ENCODE results near the gene PUM2. TPM values are rescaled to one million over a fixed set of nuclear protein-coding genes. Genes with fewer than 3 reads are reported as not detected.
"Not testable (repeated sequence)": the region's sequence is repeated elsewhere in the genome, so short reads cannot be mapped to it uniquely, and the experiment has no call there.

PUM2 gene
- total RNA-seq, 1 experiment from 2014 or later = 117 TPM

GRCh38 chr2:20273042-20273441, 77.6 kb downstream of the PUM2 start:
- no peak for TF ChIP-seq CTCF (IDR thresholded peaks at IDR 0.05; ENCODE audit: insufficient read depth in 1 of 2, low read depth in 1 of 2, low read length in 1 of 2, severe bottlenecking in 1 of 2, unreplicated experiment in 1 of 2)
- Mint-ChIP-seq H3K4me3 (ENCODE audit: unreplicated experiment) (no peak overlapping the region), H3K4me1 (ENCODE audit: low read depth, unreplicated experiment) (no peaks in the 10 kb centered on the region), H3K27ac (ENCODE audit: unreplicated experiment) (no peak overlapping the region), H3K27me3 (ENCODE audit: insufficient read depth, unreplicated experiment) (no peaks in the 10 kb centered on the region), H3K36me3 (ENCODE audit: insufficient read depth, unreplicated experiment) (peaks cover 46% of the 10 kb centered on the region), H3K9me3 (ENCODE audit: unreplicated experiment) (no peaks in the 10 kb centered on the region)
- intact Hi-C loops (cut with micrococcal nuclease; ENCODE audit: unreplicated experiment) = no loop called here
- H3K4me1 ChIP-seq = no peaks in the 10 kb centered on the region
- H3K27me3 ChIP-seq (replicated peaks; ENCODE audit: control insufficient read depth, insufficient read depth, low read length) = no peaks in the 10 kb centered on the region
- BruUV-seq (replicated peaks) = no TSS peak
- no peaks in the 10 kb centered on the region for H3K9me3 ChIP-seq
- POLR2A ChIA-PET = no interaction called here
- no peak for DNase-seq
- CTCF ChIA-PET = no interaction called here
- H3K4me3 ChIP-seq (ENCODE audit: low read depth, low read length) = no peak overlapping the region
- no peaks in the 10 kb centered on the region for H3K36me3 ChIP-seq (ENCODE audit: control insufficient read depth, insufficient read depth, low read length)

DNA sequence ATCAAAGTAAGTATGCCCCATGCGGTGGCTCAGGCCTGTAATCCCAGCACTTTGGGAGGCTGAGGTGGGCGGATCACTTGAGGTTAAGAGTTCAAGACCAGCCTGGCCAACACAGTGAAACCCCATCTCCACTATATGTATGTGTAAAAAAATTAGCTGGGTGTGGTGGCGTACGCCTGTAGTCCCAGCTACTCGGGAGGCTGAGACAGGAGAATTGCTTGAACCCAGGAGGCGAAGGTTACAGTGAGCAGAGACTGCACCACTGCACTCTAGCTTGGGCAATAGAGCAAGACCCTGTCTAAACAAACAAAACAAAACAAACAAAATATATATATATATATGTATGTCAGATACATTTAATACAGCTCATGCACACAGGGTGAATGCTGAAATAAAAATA, 82.3 kb downstream of the PUM2 start:
- intact Hi-C loops (cut with micrococcal nuclease; ENCODE audit: unreplicated experiment) = not testable (repeated sequence)
- peaks cover 75% of the 10 kb centered on the region for H3K36me3 Mint-ChIP-seq (ENCODE audit: insufficient read depth, unreplicated experiment)

DNA sequence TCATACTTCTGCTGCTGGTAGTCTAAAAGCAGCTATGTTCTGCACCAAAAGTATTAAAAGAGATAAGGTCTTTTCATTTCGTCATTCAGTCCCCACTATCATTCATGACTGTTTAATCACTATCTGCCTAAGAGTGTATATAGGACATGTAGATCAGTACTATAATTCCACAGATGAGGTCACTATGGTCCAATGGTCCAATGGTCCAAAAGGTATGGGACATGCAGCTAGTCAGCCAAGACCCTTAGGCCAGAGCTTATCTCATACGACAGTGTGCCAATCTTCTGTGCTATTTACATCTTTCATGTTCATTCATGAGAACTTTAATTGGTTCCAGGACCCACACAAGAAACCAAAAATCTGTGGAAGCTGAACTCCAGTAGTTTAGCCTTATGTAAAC, 83.1 kb downstream of the PUM2 start:
- Histone ChIP-seq H3K9me3 (no peaks in the 10 kb centered on the region), H3K36me3 (ENCODE audit: control insufficient read depth, insufficient read depth, low read length) (peaks cover 1% of the 10 kb centered on the region; the same call in 1 of the 2 replicates), H3K4me3 (ENCODE audit: low read depth, low read length) (no peak overlapping the region), H3K27me3 (replicated peaks; ENCODE audit: control insufficient read depth, insufficient read depth, low read length) (no peaks in the 10 kb centered on the region), H3K4me1 (no peaks in the 10 kb centered on the region)
- BruUV-seq (replicated peaks) = no TSS peak
- POLR2A ChIA-PET = no interaction called here
- intact Hi-C loops (cut with micrococcal nuclease; ENCODE audit: unreplicated experiment) = no loop called here
- no peak for DNase-seq
- Mint-ChIP-seq H3K4me1 (ENCODE audit: low read depth, unreplicated experiment) (no peaks in the 10 kb centered on the region), H3K36me3 (ENCODE audit: insufficient read depth, unreplicated experiment) (peaks cover 75% of the 10 kb centered on the region), H3K27ac (ENCODE audit: unreplicated experiment) (no peak overlapping the region), H3K4me3 (ENCODE audit: unreplicated experiment) (no peak overlapping the region), H3K27me3 (ENCODE audit: insufficient read depth, unreplicated experiment) (no peaks in the 10 kb centered on the region), H3K9me3 (ENCODE audit: unreplicated experiment) (no peaks in the 10 kb centered on the region)
- CTCF ChIA-PET = no interaction called here
- no peak for TF ChIP-seq CTCF (IDR thresholded peaks at IDR 0.05; ENCODE audit: insufficient read depth in 1 of 2, low read depth in 1 of 2, low read length in 1 of 2, severe bottlenecking in 1 of 2, unreplicated experiment in 1 of 2)

More for the DNA sequence above, 82.3 kb downstream of the PUM2 start:
- H3K4me3 ChIP-seq (ENCODE audit: low read depth, low read length); H3K9me3 ChIP-seq; H3K4me3 Mint-ChIP-seq (ENCODE audit: unreplicated experiment); H3K4me1 ChIP-seq; BruUV-seq (replicated peaks); H3K27me3 ChIP-seq (replicated peaks; ENCODE audit: control insufficient read depth, insufficient read depth, low read length); DNase-seq; CTCF ChIA-PET; H3K4me1 Mint-ChIP-seq (ENCODE audit: low read depth, unreplicated experiment); H3K36me3 ChIP-seq (ENCODE audit: control insufficient read depth, insufficient read depth, low read length); H3K27ac Mint-ChIP-seq (ENCODE audit: unreplicated experiment); POLR2A ChIA-PET; H3K9me3 Mint-ChIP-seq (ENCODE audit: unreplicated experiment); H3K27me3 Mint-ChIP-seq (ENCODE audit: insufficient read depth, unreplicated experiment): not testable (repeated sequence)

- H3K36me3 Mint-ChIP-seq (ENCODE audit: insufficient read depth, unreplicated experiment) = peaks cover 75% of the 10 kb centered on the region
- no peaks in the 10 kb centered on the region for H3K9me3 Mint-ChIP-seq (ENCODE audit: unreplicated experiment)
- ChIA-PET CTCF (interaction anchor here (0.7 to 1.0 kb wide), 2 partner anchors 26 to 274 kb away, joined by 3 read pairs; no protein-coding TSS in a partner anchor), POLR2A (no interaction called here)
- H3K4me3 ChIP-seq (ENCODE audit: low read depth, low read length) = no peak overlapping the region
- no peak for TF ChIP-seq CTCF (IDR thresholded peaks at IDR 0.05; ENCODE audit: insufficient read depth in 1 of 2, low read depth in 1 of 2, low read length in 1 of 2, severe bottlenecking in 1 of 2, unreplicated experiment in 1 of 2)
- no peak overlapping the region for H3K27ac Mint-ChIP-seq (ENCODE audit: unreplicated experiment)
- no peaks in the 10 kb centered on the region for H3K9me3 ChIP-seq
- H3K4me3 Mint-ChIP-seq (ENCODE audit: unreplicated experiment) = no peak overlapping the region
- no peak for DNase-seq
- peaks cover 2% of the 10 kb centered on the region; the same call in 1 of the 2 replicates for H3K36me3 ChIP-seq (ENCODE audit: control insufficient read depth, insufficient read depth, low read length)
- no TSS peak for BruUV-seq (replicated peaks)
- H3K27me3 Mint-ChIP-seq (ENCODE audit: insufficient read depth, unreplicated experiment) = no peaks in the 10 kb centered on the region
- H3K4me1 ChIP-seq = no peaks in the 10 kb centered on the region
- no peaks in the 10 kb centered on the region for H3K27me3 ChIP-seq (replicated peaks; ENCODE audit: control insufficient read depth, insufficient read depth, low read length)
- no peaks in the 10 kb centered on the region for H3K4me1 Mint-ChIP-seq (ENCODE audit: low read depth, unreplicated experiment)
- intact Hi-C loops (cut with micrococcal nuclease; ENCODE audit: unreplicated experiment) = no loop called here
Measured at GRCh38 chr2:20264629-20265028, 86.0 kb downstream of the PUM2 start.

Measured in Caco-2 (cell line).